Activated effector memory CD4-positive, alpha-beta T cell treated with Interleukin-2 at 50 U/mL for 16 hours (primary cell): ENCODE measurements around the gene AATK.

Experiments
- DNase-seq: peaks from one replicate; pipeline ENCODE4 v3.0.0-alpha.2; 2020

Gene AATK

GRCh38 chr17:81067391-81067811 is 98.6 kb downstream of the AATK start:
- no peak for DNase-seq
